OCI-M1 (cell line): ENCODE measurements around the gene NCAPH2.
A peak's percentile ranks its signal among the peaks of the same experiment; 100 is the strongest.

Experiments
- DNase-seq: peaks from one replicate; lab custom pipeline; 2025; lab: John Stamatoyannopoulos, UW

NCAPH2 gene

GRCh38 chr22:50530877-50531545 lies 23.0 kb downstream of the NCAPH2 start:
- peak; percentile 92 for DNase-seq

- peak; percentile 70 for DNase-seq
Measured at GRCh38 chr22:50531546-50531961, 23.5 kb downstream of the NCAPH2 start.

GRCh38 chr22:50531962-50532674 lies 24.1 kb downstream of the NCAPH2 start:
- peak; percentile 71 for DNase-seq

- peak; percentile 86 for DNase-seq
Measured at GRCh38 chr22:50532824-50533796, 25.1 kb downstream of the NCAPH2 start.

- peak; percentile 97 for DNase-seq
Measured at GRCh38 chr22:50533856-50534711, 26.1 kb downstream of the NCAPH2 start.

GRCh38 chr22:50535113-50535512 lies 27.1 kb downstream of the NCAPH2 start:
- no peak for DNase-seq

- no peak for DNase-seq
Measured at GRCh38 chr22:50536226-50536625, 28.2 kb downstream of the NCAPH2 start.

- DNase-seq: no peak
Measured at GRCh38 chr22:50537765-50538164, 29.7 kb downstream of the NCAPH2 start.

GRCh38 chr22:50540381-50540780 lies 32.4 kb downstream of the NCAPH2 start:
- no peak for DNase-seq

- peak; percentile 70 for DNase-seq
Measured at GRCh38 chr22:50541667-50542026, 33.6 kb downstream of the NCAPH2 start.

GRCh38 chr22:50542416-50542927 lies 34.4 kb downstream of the NCAPH2 start:
- DNase-seq: no peak

GRCh38 chr22:50544078-50544745 lies 36.2 kb downstream of the NCAPH2 start:
- peak; percentile 82 for DNase-seq

GRCh38 chr22:50544746-50545253 lies 36.8 kb downstream of the NCAPH2 start:
- peak; percentile 47 for DNase-seq

GRCh38 chr22:50545522-50546325 lies 37.7 kb downstream of the NCAPH2 start, which contains the start of gene KLHDC7B:
TSS of gene KLHDC7B (plus strand) at chr22:50545899. CDS start at chr22:50546244, 345 bp downstream.
- DNase-seq: peak; percentile 81

- no peak for DNase-seq
Measured at GRCh38 chr22:50546326-50547262, 38.6 kb downstream of the NCAPH2 start.

- no peak for DNase-seq
Measured at GRCh38 chr22:50547263-50547985, 39.4 kb downstream of the NCAPH2 start.

GRCh38 chr22:50548040-50548920 lies 40.3 kb downstream of the NCAPH2 start:
- DNase-seq: peak; percentile 34
